A549 (cell line): ENCODE data around the gene UBE2C. TPM values are rescaled to one million over a fixed set of nuclear protein-coding genes. Genes with fewer than 3 reads are reported as not detected.

Experiments used
- ATAC-seq, 2 experiments: fragments of 200-7000 bp in 1 of 2; fragments of >200 bp in 1 of 2; cut with Nextera tagmentation in 1 of 2; cut with Tn5 transposase in 1 of 2; 3 replicates each; pipeline versions ENCODE4 v1.8.0 to v1.9.1; 2018 to 2020; ENCODE audit warnings: mild to moderate bottlenecking in 1 of 2, moderate library complexity in 1 of 2
- CTCF ChIA-PET: fragments of 300-600 bp; sonication (Branson Sonifier 250); formaldehyde crosslinking; extraction: SDS; loops from one replicate; lab custom pipeline; 2021; ENCODE audit warnings: antibody characterized with exemption, inconsistent platforms; lab: Yijun Ruan, JAX
- POLR2A ChIA-PET: fragments of 350-600 bp; formaldehyde crosslinking; extraction: SDS; loops from one replicate; lab custom pipeline; 2021; ENCODE audit warnings: antibody characterized with exemption, inconsistent platforms; lab: Yijun Ruan, JAX
- DNase-seq, 2 experiments: peaks; one replicate each; pipeline versions ENCODE4 v3.0.0 to v3.0.0-alpha.2; 2011 to 2016; ENCODE audit warnings: low read depth in 1 of 2, low spot score in 1 of 2
- FAIRE-seq: peaks from 2 replicates; lab custom pipeline; 2011; peaks lifted over from hg19 to GRCh38; lab: Jason Lieb, UNC
- H3K27ac ChIP-seq, 2 experiments: fragments of >200 bp; sonication (Bioruptor Twin); formaldehyde crosslinking; 3 replicates each; pipeline ENCODE4 v1.5.1; 2016 to 2017
- H3K4me1 ChIP-seq: fragments of >200 bp; sonication (Bioruptor Twin); formaldehyde crosslinking; 3 replicates; pipeline ENCODE4 v1.6.1; 2016
- H3K4me2 ChIP-seq: fragments of >200 bp; sonication (Bioruptor Twin); formaldehyde crosslinking; 3 replicates; pipeline ENCODE4 v1.6.1; 2016
- H3K4me3 ChIP-seq: fragments of >200 bp; sonication (Bioruptor Twin); formaldehyde crosslinking; 3 replicates; pipeline ENCODE4 v1.5.1; 2016
- H3K9me3 ChIP-seq: fragments of >200 bp; sonication (Bioruptor Twin); formaldehyde crosslinking; 3 replicates; pipeline ENCODE4 v1.6.1; 2016
- ATOH8 ChIP-seq: fragments of 250-450 bp; sonication (Bioruptor Pico); IDR thresholded peaks from 2 replicates; pipeline ENCODE4 v1.5.0; 2020; ENCODE audit warnings: low read depth, mild to moderate bottlenecking, moderate library complexity
- CBX8 ChIP-seq: fragments of 200-600 bp; sonication (generic); IDR thresholded peaks from 2 replicates; pipeline ENCODE4 v1.6.1; 2016
- CEBPB ChIP-seq, 2 experiments: fragments of >200 bp in 1 of 2; sonication (Bioruptor Twin) in 1 of 2; formaldehyde crosslinking in 1 of 2; IDR thresholded peaks; 2 replicates each; pipeline ENCODE4 v1.6.1; 2012 to 2016
- CHD4 ChIP-seq: fragments of 200-600 bp; sonication (generic); IDR thresholded peaks from 2 replicates; pipeline ENCODE4 v1.6.1; 2016; ENCODE audit warnings: antibody characterized with exemption, mild to moderate bottlenecking, borderline replicate concordance
- CTCF ChIP-seq: fragments of >200 bp; sonication (Bioruptor Twin); formaldehyde crosslinking; IDR thresholded peaks from 3 replicates; pipeline ENCODE4 v1.5.1; 2016
- ELK1 ChIP-seq: fragments of 150-350 bp; IDR thresholded peaks from 2 replicates; pipeline ENCODE4 v1.6.1; 2014; ENCODE audit warnings: low read depth, mild to moderate bottlenecking, low read length
- FOXS1 ChIP-seq: fragments of 250-450 bp; sonication (Bioruptor Pico); IDR thresholded peaks from 2 replicates; pipeline ENCODE4 v1.5.0; 2020; ENCODE audit warnings: mild to moderate bottlenecking, moderate library complexity
- HMGXB4 ChIP-seq: fragments of 250-450 bp; sonication (Bioruptor Pico); IDR thresholded peaks from 2 replicates; pipeline ENCODE4 v1.5.0; 2021; ENCODE audit warnings: mild to moderate bottlenecking, moderate library complexity, borderline replicate concordance
- HOXA7 ChIP-seq: fragments of 250-450 bp; sonication (Bioruptor Pico); IDR thresholded peaks from 2 replicates; pipeline ENCODE4 v1.5.0; 2020; ENCODE audit warnings: mild to moderate bottlenecking, moderate library complexity
- JUN ChIP-seq, 2 experiments: fragments of >200 bp; sonication (Bioruptor Twin); formaldehyde crosslinking; IDR thresholded peaks; 2 replicates in 1 of 2; 3 replicates in 1 of 2; pipeline ENCODE4 v1.6.1; 2016 to 2017
- JUNB ChIP-seq: fragments of >200 bp; sonication (Bioruptor Twin); formaldehyde crosslinking; IDR thresholded peaks from 2 replicates; pipeline ENCODE4 v1.6.1; 2016
- MAFK ChIP-seq: fragments of 450-650 bp; IDR thresholded peaks from 2 replicates; pipeline ENCODE4 v1.6.1; 2014; ENCODE audit not compliant: partially characterized antibody
- MAZ ChIP-seq: fragments of 150-350 bp; IDR thresholded peaks from 2 replicates; pipeline ENCODE4 v1.6.1; 2014; ENCODE audit warnings: antibody characterized with exemption, low read depth, low read length, borderline replicate concordance
- NFE2L2 ChIP-seq: fragments of 150-350 bp; conservative IDR thresholded peaks from 2 replicates; pipeline ENCODE4 v1.6.1; 2014; ENCODE audit warnings: low read length
- NPAS2 ChIP-seq: fragments of 250-450 bp; sonication (Bioruptor Pico); IDR thresholded peaks from 2 replicates; pipeline ENCODE4 v1.8.0; 2022; ENCODE audit warnings: mild to moderate bottlenecking, moderate library complexity, borderline replicate concordance
- PBX3 ChIP-seq: IDR thresholded peaks from 2 replicates; pipeline ENCODE4 v1.6.1; 2012
- PHF8 ChIP-seq: fragments of 200-600 bp; sonication (generic); IDR thresholded peaks from 2 replicates; pipeline ENCODE4 v1.6.1; 2016; ENCODE audit warnings: low read depth, mild to moderate bottlenecking, antibody characterized with exemption, moderate library complexity, borderline replicate concordance
- RCOR1 ChIP-seq: fragments of 150-350 bp; IDR thresholded peaks from 2 replicates; pipeline ENCODE4 v1.6.1; 2014; ENCODE audit warnings: antibody characterized with exemption, low read length, low read depth
- REST ChIP-seq: fragments of 200-600 bp; sonication (generic); IDR thresholded peaks from 2 replicates; pipeline ENCODE4 v1.6.1; 2016; ENCODE audit warnings: antibody characterized with exemption, mild to moderate bottlenecking, moderate library complexity
- USF2 ChIP-seq: fragments of 450-650 bp; IDR thresholded peaks from 2 replicates; pipeline ENCODE4 v1.6.1; 2014; ENCODE audit warnings: antibody characterized with exemption
- ZC3H11A ChIP-seq: fragments of 450-650 bp; IDR thresholded peaks from 2 replicates; pipeline ENCODE4 v1.6.1; 2014; ENCODE audit warnings: antibody characterized with exemption, mild to moderate bottlenecking
- ZSCAN20 ChIP-seq: fragments of 250-450 bp; sonication (Bioruptor Pico); IDR thresholded peaks from 2 replicates; pipeline ENCODE4 v1.8.0; 2022; ENCODE audit warnings: mild to moderate bottlenecking, moderate library complexity
- WGBS: methylation state at CpG from one replicate; pipeline ENCODE4 v1.1.6; 2017; ENCODE audit errors: missing lambda C conversion rate; 5-methylcytosine and 5-hydroxymethylcytosine counted together
- polyA plus RNA-seq, 4 experiments: library from polyadenylated mRNA; depleted of rRNA in 3 of 4; stranded (reverse); fragments of >200 nt; fragmentation: RNase III in 1 of 4; extraction: RNeasy Plus Mini Kit Qiagen cat#74134 plus additional on column Dnase treatment in 1 of 4; gene quantifications; 2 replicates in 3 of 4; 3 replicates in 1 of 4; pipeline ENCODE4 v1.2.3, GENCODE V29; 2011 to 2017

Gene UBE2C
- polyA plus RNA-seq, 2 of the 4 experiments (the other 2 are of a cell fraction), result 123 to 189 TPM

GRCh38 chr20:45841407-45842129 is 29.1 kb downstream of the UBE2C start:
- no peak overlapping the region for H3K4me2 ChIP-seq
- FAIRE-seq, result no peak
- no peak; a peak in 1 of 6 replicates for ATAC-seq
- no peak overlapping the region for H3K27ac ChIP-seq
- no peaks in the 10 kb centered on the region for H3K9me3 ChIP-seq
- DNase-seq, result no peak
- TF ChIP-seq CTCF, result no peak
- TF ChIP-seq ATOH8, result no peak
- no peak for TF ChIP-seq NFE2L2
- no peak for TF ChIP-seq MAZ
- no peak for TF ChIP-seq RCOR1
- TF ChIP-seq ZSCAN20 (CRISPR knock-in tag), result no peak
- TF ChIP-seq JUNB, result no peak
- TF ChIP-seq ELK1, result no peak
- no peak for TF ChIP-seq ZC3H11A
- TF ChIP-seq FOXS1, result no peak
- TF ChIP-seq USF2, result no peak
- TF ChIP-seq CHD4, result no peak
- no peak for TF ChIP-seq NPAS2 (CRISPR knock-in tag)
- no peak for TF ChIP-seq HOXA7 (CRISPR knock-in tag)
- no peak for TF ChIP-seq PHF8
- no peak for TF ChIP-seq CEBPB (IDR thresholded peaks at IDR 0.05)
- TF ChIP-seq HMGXB4 (CRISPR knock-in tag), result no peak
- TF ChIP-seq CBX8, result no peak
- POLR2A ChIA-PET, result interaction anchor here (0.6 kb wide), 1 partner anchor 40 kb away, joined by 3 read pairs; the partner anchor contains the start of gene ZSWIM1
- no peaks in the 10 kb centered on the region for H3K4me1 ChIP-seq
- WGBS, result 97% methylated on average over 9 of the region's 10 CpGs
- no peak overlapping the region for H3K4me3 ChIP-seq
- CTCF ChIA-PET, result interaction anchor here (0.6 to 2.2 kb wide), 6 partner anchors 10 to 156 kb away, joined by 3 to 6 read pairs (median 4); no protein-coding TSS in a partner anchor

GRCh38 chr20:45842169-45842812 is 29.8 kb downstream of the UBE2C start:
- Histone ChIP-seq H3K4me3 (no peak overlapping the region), H3K9me3 (no peaks in the 10 kb centered on the region), H3K4me1 (no peaks in the 10 kb centered on the region), H3K27ac (no peak overlapping the region), H3K4me2 (no peak overlapping the region)
- ATAC-seq, result no peak
- CTCF ChIA-PET, result interaction anchor here (0.8 to 1.6 kb wide), 5 partner anchors 9 to 128 kb away, joined by 3 to 5 read pairs (median 4); no protein-coding TSS in a partner anchor
- FAIRE-seq, result no peak
- DNase-seq, result no peak
- WGBS, result 92% methylated on average over 5 of the region's 5 CpGs
- POLR2A ChIA-PET, result no interaction called here
- TF ChIP-seq CBX8 (no peak), CHD4 (no peak), REST (no peak), JUN (IDR thresholded peaks at IDR 0.05) (no peak), ATOH8 (no peak), PBX3 (no peak), MAFK (no peak), ZSCAN20 (CRISPR knock-in tag) (no peak)
